Trophoblast cell (in vitro differentiated cells and primary cell): ENCODE data around the gene KLRF1.

Experiments
- DNase-seq, 2 donors: peaks; one replicate each; pipeline ENCODE4 v3.0.0-alpha.2; 2016
- H2AFZ ChIP-seq: 2 replicates; pipeline ENCODE4 v1.6.1; 2013; ENCODE audit warnings: low read length, moderate library complexity, mild to moderate bottlenecking; ENCODE audit not compliant: insufficient read depth, poor library complexity
- H2AK5ac ChIP-seq: 2 replicates; pipeline ENCODE4 v1.6.1; 2013; ENCODE audit warnings: mild to moderate bottlenecking, low read length
- H2BK120ac ChIP-seq: 2 replicates; pipeline ENCODE4 v1.6.1; 2013; ENCODE audit warnings: low read length, mild to moderate bottlenecking, moderate library complexity; ENCODE audit not compliant: insufficient read depth, poor library complexity
- H2BK12ac ChIP-seq: 2 replicates; pipeline ENCODE4 v1.6.1; 2013; ENCODE audit warnings: mild to moderate bottlenecking, low read length, moderate library complexity
- H2BK5ac ChIP-seq: 2 replicates; pipeline ENCODE4 v1.6.1; 2013; ENCODE audit warnings: low read length, low read depth, moderate library complexity, mild to moderate bottlenecking; ENCODE audit not compliant: poor library complexity
- H3K14ac ChIP-seq: 2 replicates; pipeline ENCODE4 v1.6.1; 2013; ENCODE audit warnings: mild to moderate bottlenecking, low read length
- H3K18ac ChIP-seq: 2 replicates; pipeline ENCODE4 v1.6.1; 2013; ENCODE audit warnings: mild to moderate bottlenecking, low read length
- H3K23ac ChIP-seq: 2 replicates; pipeline ENCODE4 v1.6.1; 2013; ENCODE audit warnings: low read length
- H3K27ac ChIP-seq: 2 replicates; pipeline ENCODE4 v1.5.1; 2013; ENCODE audit warnings: low read depth, mild to moderate bottlenecking, inconsistent platforms, low read length, moderate library complexity
- H3K27me3 ChIP-seq: 2 replicates; pipeline ENCODE4 v1.6.1; 2013; ENCODE audit warnings: inconsistent platforms, mild to moderate bottlenecking, low read length, moderate library complexity; ENCODE audit not compliant: insufficient read depth
- H3K36me3 ChIP-seq, 2 experiments: 1 replicate in 1 of 2; 2 replicates in 1 of 2; pipeline ENCODE4 v1.6.1; 2013; ENCODE audit warnings: low read length in 2 of 2, mild to moderate bottlenecking in 2 of 2, moderate library complexity in 1 of 2; ENCODE audit not compliant: insufficient read depth in 2 of 2, control insufficient read depth in 1 of 2
- H3K4ac ChIP-seq: 2 replicates; pipeline ENCODE4 v1.6.1; 2013; ENCODE audit warnings: low read depth, mild to moderate bottlenecking, low read length, moderate library complexity
- H3K4me1 ChIP-seq, 2 experiments: 1 replicate in 1 of 2; 2 replicates in 1 of 2; pipeline ENCODE4 v1.6.1; 2013; ENCODE audit warnings: low read length in 2 of 2, mild to moderate bottlenecking in 2 of 2, moderate library complexity in 1 of 2; ENCODE audit not compliant: insufficient read depth in 2 of 2, control insufficient read depth in 1 of 2
- H3K4me2 ChIP-seq: 2 replicates; pipeline ENCODE4 v1.6.1; 2013; ENCODE audit warnings: inconsistent platforms, mild to moderate bottlenecking, low read length, moderate library complexity
- H3K4me3 ChIP-seq: 2 replicates; pipeline ENCODE4 v1.5.1; 2013; ENCODE audit warnings: mild to moderate bottlenecking, low read depth, low read length, inconsistent platforms
- H3K79me1 ChIP-seq: one replicate; pipeline ENCODE4 v1.6.1; 2013; ENCODE audit warnings: low read length
- H3K79me2 ChIP-seq: 2 replicates; pipeline ENCODE4 v1.6.1; 2013; ENCODE audit warnings: low read length, mild to moderate bottlenecking; ENCODE audit not compliant: control insufficient read depth, insufficient read depth, poor library complexity
- H3K9ac ChIP-seq: 2 replicates; pipeline ENCODE4 v1.6.1; 2013; ENCODE audit warnings: mild to moderate bottlenecking, low read length
- H3K9me3 ChIP-seq: 2 replicates; pipeline ENCODE4 v1.6.1; 2013; ENCODE audit warnings: low read depth, mild to moderate bottlenecking, control low read depth, inconsistent platforms, low read length; ENCODE audit not compliant: insufficient read depth
- H4K12ac ChIP-seq: 2 replicates; pipeline ENCODE4 v1.6.1; 2013; ENCODE audit warnings: low read depth, mild to moderate bottlenecking, low read length, moderate library complexity
- H4K8ac ChIP-seq: 2 replicates; pipeline ENCODE4 v1.6.1; 2013; ENCODE audit warnings: low read depth, mild to moderate bottlenecking, low read length, moderate library complexity
- H4K91ac ChIP-seq: one replicate; pipeline ENCODE4 v1.6.1; 2013; ENCODE audit warnings: low read depth, mild to moderate bottlenecking, low read length, moderate library complexity
- WGBS: extraction: QIAGEN DNeasy Blood & Tissue Kit; methylation state at CpG from one replicate; pipeline ENCODE4 v1.1.7; 2013; ENCODE audit warnings: missing lambda C conversion rate; ENCODE audit not compliant: insufficient read length, insufficient coverage; ENCODE audit errors: extremely low coverage; 5-methylcytosine and 5-hydroxymethylcytosine counted together

Gene KLRF1

GRCh38 chr12:9805883-9806282 lies 21.4 kb upstream of the KLRF1 start:
- Histone ChIP-seq H3K27me3 (no peaks in the 10 kb centered on the region), H3K9me3 (no peaks in the 10 kb centered on the region), H4K91ac (no peak overlapping the region), H4K8ac (no peak overlapping the region), H3K18ac (no peak overlapping the region), H3K4me3 (no peak overlapping the region), H3K36me3 (no peaks in the 10 kb centered on the region), H3K4me1 (no peaks in the 10 kb centered on the region), H2BK5ac (no peak overlapping the region), H3K27ac (no peak overlapping the region), H3K9ac (no peak overlapping the region), H3K23ac (no peak overlapping the region), H2BK12ac (no peak overlapping the region), H3K4ac (no peak overlapping the region), H3K79me1 (no peaks in the 10 kb centered on the region), H2BK120ac (no peak overlapping the region), H3K79me2 (no peaks in the 10 kb centered on the region), H2AFZ (no peak overlapping the region), H3K14ac (no peak overlapping the region), H2AK5ac (no peak overlapping the region), H3K4me2 (no peak overlapping the region), H4K12ac (no peak overlapping the region)
- DNase-seq: no peak
- no CpG with 5 or more reads among the region's 2 CpGs for WGBS

- no peak overlapping the region for H3K14ac ChIP-seq
- no peaks in the 10 kb centered on the region for H3K36me3 ChIP-seq
- H2AFZ ChIP-seq: no peak overlapping the region
- no peak overlapping the region for H3K4me2 ChIP-seq
- no peak overlapping the region for H4K8ac ChIP-seq
- no peaks in the 10 kb centered on the region for H3K79me2 ChIP-seq
- no peak overlapping the region for H2AK5ac ChIP-seq
- no peak overlapping the region for H3K18ac ChIP-seq
- no peak overlapping the region for H3K4me3 ChIP-seq
- H3K23ac ChIP-seq: no peak overlapping the region
- H3K27ac ChIP-seq: no peak overlapping the region
- H3K27me3 ChIP-seq: no peaks in the 10 kb centered on the region
- no peaks in the 10 kb centered on the region for H3K4me1 ChIP-seq
- H3K9ac ChIP-seq: no peak overlapping the region
- no peaks in the 10 kb centered on the region for H3K9me3 ChIP-seq
- H3K79me1 ChIP-seq: no peaks in the 10 kb centered on the region
- no peak overlapping the region for H4K91ac ChIP-seq
- no CpG with 5 or more reads among the region's 4 CpGs for WGBS
- no peak overlapping the region for H4K12ac ChIP-seq
- no peak overlapping the region for H2BK120ac ChIP-seq
- no peak overlapping the region for H3K4ac ChIP-seq
- no peak for DNase-seq
- H2BK12ac ChIP-seq: no peak overlapping the region
- H2BK5ac ChIP-seq: no peak overlapping the region
Measured at GRCh38 chr12:9806714-9807113, 20.6 kb upstream of the KLRF1 start.

- Histone ChIP-seq H3K14ac (no peak overlapping the region), H3K18ac (no peak overlapping the region), H3K23ac (no peak overlapping the region), H4K91ac (no peak overlapping the region), H2BK12ac (no peak overlapping the region), H3K4me3 (no peak overlapping the region), H4K12ac (no peak overlapping the region), H3K27me3 (no peaks in the 10 kb centered on the region), H2BK5ac (no peak overlapping the region), H2AFZ (no peak overlapping the region), H3K4me1 (no peaks in the 10 kb centered on the region), H3K9me3 (no peaks in the 10 kb centered on the region), H3K27ac (no peak overlapping the region), H3K4ac (no peak overlapping the region), H2BK120ac (no peak overlapping the region), H3K9ac (no peak overlapping the region), H3K79me1 (no peaks in the 10 kb centered on the region), H4K8ac (no peak overlapping the region), H3K79me2 (no peaks in the 10 kb centered on the region), H2AK5ac (no peak overlapping the region), H3K36me3 (no peaks in the 10 kb centered on the region), H3K4me2 (no peak overlapping the region)
- WGBS: no CpG with 5 or more reads among the region's 3 CpGs
- DNase-seq: no peak
Measured at GRCh38 chr12:9808504-9808903, 18.8 kb upstream of the KLRF1 start.

GRCh38 chr12:9809338-9809737 lies 17.9 kb upstream of the KLRF1 start:
- no peak overlapping the region for H3K9ac ChIP-seq
- no peaks in the 10 kb centered on the region for H3K79me2 ChIP-seq
- no peak overlapping the region for H2AK5ac ChIP-seq
- H2BK5ac ChIP-seq: no peak overlapping the region
- no peak overlapping the region for H4K12ac ChIP-seq
- H3K4me1 ChIP-seq: peaks cover 0 to 2% of the 10 kb centered on the region in 2 experiments
- H3K14ac ChIP-seq: no peak overlapping the region
- no peak overlapping the region for H3K4me2 ChIP-seq
- H3K27me3 ChIP-seq: no peaks in the 10 kb centered on the region
- H3K36me3 ChIP-seq: no peaks in the 10 kb centered on the region
- no peak for DNase-seq
- no peak overlapping the region for H3K18ac ChIP-seq
- H4K91ac ChIP-seq: no peak overlapping the region
- no peak overlapping the region for H4K8ac ChIP-seq
- H2AFZ ChIP-seq: no peak overlapping the region
- WGBS: 100% methylated on average over 1 of the region's 4 CpGs
- no peaks in the 10 kb centered on the region for H3K79me1 ChIP-seq
- H3K9me3 ChIP-seq: no peaks in the 10 kb centered on the region
- H3K23ac ChIP-seq: no peak overlapping the region
- no peak overlapping the region for H2BK120ac ChIP-seq
- no peak overlapping the region for H3K27ac ChIP-seq
- H3K4ac ChIP-seq: no peak overlapping the region
- no peak overlapping the region for H3K4me3 ChIP-seq
- H2BK12ac ChIP-seq: no peak overlapping the region
